GM10266 (cell line): Measurements from ENCODE around the gene ADGRD1.

Experiments
- DNase-seq: peaks from one replicate; pipeline ENCODE4 v3.0.0; 2012; ENCODE audit errors: extremely low spot score
- TF ChIP-seq, protein P1 (sequence below): IDR thresholded peaks from 2 replicates; pipeline ENCODE4 v1.5.1; 2012; ENCODE audit warnings: mild to moderate bottlenecking, low read depth; ENCODE audit not compliant: control insufficient read depth, insufficient read depth; ENCODE audit errors: missing control alignments

The ADGRD1 gene

DNA sequence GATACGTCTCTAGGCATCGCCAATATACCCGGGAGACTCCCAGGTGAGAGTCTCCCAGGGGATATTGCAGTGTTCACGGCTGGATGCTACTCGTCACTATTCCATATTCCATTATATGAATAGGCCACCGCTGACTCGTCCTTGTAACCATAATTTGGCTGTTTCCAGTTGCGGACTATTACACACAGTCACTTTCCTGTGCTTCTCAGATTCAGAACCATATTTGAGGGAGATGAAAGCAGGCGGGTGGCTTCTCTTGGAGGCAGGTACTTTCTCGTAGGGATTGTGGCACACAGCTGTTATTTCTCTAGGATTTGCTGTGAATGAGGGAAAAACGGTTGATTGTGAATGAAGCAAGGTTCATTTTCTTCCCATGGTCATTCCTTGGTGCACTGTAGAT lies 73.0 kb downstream of the ADGRD1 start:
- TF ChIP-seq, protein P1, sequence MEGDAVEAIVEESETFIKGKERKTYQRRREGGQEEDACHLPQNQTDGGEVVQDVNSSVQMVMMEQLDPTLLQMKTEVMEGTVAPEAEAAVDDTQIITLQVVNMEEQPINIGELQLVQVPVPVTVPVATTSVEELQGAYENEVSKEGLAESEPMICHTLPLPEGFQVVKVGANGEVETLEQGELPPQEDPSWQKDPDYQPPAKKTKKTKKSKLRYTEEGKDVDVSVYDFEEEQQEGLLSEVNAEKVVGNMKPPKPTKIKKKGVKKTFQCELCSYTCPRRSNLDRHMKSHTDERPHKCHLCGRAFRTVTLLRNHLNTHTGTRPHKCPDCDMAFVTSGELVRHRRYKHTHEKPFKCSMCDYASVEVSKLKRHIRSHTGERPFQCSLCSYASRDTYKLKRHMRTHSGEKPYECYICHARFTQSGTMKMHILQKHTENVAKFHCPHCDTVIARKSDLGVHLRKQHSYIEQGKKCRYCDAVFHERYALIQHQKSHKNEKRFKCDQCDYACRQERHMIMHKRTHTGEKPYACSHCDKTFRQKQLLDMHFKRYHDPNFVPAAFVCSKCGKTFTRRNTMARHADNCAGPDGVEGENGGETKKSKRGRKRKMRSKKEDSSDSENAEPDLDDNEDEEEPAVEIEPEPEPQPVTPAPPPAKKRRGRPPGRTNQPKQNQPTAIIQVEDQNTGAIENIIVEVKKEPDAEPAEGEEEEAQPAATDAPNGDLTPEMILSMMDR: no peak
- DNase-seq: no peak

DNA sequence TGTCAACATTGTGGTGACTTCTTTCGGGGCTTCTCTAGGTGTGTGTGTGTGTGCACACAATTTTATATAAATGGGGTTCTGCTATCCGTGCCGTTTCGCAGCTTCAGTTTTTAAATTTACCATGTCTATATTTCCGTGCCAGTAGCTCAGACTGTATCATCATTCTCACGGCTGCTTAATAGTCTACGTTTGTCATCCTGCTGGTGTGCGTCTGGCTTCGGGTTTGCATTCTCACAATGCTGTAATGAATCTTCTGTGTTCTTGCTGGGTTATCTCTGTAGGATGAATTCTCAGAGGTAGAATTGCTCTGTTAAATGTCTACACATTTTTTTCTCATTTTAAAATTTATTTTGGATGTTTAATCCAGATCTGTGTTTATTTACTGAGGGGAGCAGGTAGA lies 73.6 kb downstream of the ADGRD1 start:
- no peak for DNase-seq
- TF ChIP-seq, protein P1: no peak

DNA sequence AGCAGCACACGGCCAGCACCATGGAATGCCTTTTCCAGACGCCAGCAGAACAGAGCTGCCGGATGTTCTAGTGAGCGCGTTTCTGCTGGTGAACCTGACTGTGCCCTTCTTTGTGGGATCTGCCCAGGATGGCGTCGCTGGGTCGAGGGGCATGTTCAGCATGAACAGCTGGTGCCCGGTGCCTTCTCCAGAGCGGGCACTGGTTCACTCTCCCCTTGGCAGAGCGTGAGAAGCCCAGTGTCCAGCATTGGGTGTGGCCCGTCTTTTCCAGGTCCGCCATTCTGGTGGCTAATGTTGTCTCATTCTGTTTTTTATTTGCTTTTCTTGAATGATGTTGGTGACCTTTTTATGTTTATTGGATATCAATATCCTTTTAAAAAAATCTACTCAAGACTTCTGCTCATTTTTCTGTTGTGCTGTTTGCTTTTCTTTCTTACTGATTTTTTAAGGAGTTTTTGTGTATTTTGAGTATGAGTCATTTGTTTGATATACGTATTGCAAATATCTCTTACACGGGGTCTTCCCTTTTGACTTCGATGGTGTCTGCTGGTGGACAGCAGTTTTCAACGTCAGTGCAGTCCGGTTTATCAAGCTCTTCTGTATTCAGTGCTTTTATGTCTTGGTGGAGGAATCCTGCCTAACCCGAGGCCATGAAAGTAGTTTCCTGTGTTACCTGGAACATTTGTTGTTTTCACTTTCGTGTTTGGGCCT lies 74.3 kb downstream of the ADGRD1 start:
- TF ChIP-seq, protein P1: no peak
- DNase-seq: no peak

DNA sequence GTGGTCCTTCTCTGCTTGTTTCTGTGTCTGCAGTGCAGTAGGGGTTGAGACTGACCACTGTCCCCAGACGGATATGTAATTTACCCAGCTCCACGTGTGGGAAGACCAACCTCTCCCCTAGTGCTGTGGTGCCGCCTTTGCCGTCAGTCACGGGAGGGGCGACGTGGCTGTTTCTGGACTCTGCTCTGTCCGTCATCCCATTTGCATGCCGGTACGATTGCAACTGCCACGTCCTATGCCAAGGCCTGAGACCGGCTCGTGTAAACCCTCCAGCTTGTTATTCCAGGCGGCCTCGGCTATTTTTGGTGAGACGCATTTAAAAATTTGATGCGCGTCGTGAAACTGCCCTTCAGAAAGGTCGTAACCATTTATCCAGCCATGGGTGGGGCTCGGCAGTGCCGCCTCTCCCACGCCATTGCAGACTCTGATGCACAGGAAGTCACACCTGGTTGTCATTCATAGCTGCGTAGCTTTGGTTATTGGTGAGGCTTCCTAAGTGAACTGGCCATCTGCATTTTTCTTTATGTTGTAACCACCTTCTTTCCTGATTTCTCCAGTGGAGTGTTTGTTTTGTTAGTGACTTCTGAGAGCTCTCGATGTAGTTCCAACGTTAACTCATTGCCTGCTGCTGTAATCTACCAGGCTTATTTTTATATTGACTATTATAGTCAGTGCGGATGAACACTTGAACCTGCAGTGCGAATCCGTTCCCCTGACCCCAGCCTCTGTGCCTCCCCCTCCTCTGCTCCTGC lies 75.1 kb downstream of the ADGRD1 start:
- TF ChIP-seq, protein P1: no peak
- no peak for DNase-seq

DNA sequence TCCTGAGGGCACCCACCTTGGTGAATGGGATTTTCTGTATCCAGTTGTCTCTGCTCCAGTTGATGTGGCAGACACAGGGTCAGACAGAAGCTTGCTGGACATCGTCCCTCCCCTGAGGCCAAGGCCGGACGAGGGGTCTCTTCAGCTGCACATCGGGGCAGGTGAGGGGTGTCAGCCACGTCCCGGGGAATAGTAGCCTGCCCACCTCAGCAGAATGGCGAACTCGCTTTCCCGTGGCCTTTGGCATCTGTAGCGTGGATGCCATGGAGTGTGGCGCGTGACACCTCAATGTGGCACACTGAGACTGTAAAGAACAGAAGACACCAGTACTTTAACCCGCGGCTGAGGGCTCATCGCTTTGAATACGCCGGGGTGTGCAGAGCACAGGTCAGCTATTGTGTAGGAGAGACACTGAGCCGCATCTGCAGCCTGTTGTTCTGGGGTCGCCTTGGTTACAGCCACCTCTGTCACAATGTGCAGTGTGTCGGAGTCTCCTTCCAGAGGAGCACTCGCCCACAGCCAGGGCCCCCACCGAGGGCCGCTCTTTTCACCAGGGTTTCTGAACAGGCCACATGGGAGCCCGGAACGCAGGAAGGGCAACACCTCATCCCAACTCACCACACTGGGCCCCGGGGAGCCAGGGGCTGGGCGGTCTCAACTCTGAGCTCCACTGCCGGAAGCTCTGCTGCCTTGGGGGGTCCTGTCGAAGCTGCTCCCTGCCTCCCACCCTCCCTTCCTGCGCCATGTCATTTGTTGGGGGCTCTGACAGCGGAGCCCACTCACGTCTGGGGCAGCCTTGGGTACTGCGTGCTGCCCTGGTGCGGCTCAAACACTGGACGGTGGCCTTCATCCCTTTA lies 77.0 kb downstream of the ADGRD1 start:
- no peak for DNase-seq
- TF ChIP-seq, protein P1: no peak

DNA sequence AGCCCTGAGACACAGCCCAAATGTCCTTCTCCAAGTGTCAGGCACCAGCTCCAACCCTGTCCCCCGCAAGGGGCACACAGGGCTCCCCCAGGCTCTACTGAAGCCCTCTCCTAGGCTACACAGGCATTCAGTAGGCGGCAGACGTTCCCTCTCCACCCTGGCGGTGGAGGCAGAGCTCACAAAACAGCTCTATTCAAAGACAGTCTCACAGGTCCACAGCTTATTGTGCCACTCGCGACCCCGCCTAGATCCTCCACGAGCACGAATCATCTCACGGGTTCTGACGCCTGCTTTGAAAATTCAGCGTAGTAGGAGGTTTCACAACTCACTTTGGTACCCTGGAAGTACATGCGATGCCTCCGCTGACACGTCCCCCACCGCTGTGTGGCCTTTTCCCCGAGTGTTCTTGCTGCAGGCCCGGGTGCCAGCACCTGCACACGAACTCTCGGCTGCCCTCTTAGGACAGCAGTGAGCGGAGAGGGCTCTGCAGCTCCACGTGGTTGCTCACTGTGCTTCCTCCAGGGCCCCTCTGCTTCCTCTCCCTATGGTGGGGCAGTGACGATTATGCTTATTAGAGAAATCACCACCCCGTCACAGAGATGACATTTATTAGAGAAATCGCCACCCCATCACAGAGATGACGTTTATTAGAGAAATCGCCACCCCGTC lies 78.5 kb downstream of the ADGRD1 start:
- DNase-seq: no peak
- TF ChIP-seq, protein P1: no peak
